ENCODE results near the gene SLC12A7.

DNA sequence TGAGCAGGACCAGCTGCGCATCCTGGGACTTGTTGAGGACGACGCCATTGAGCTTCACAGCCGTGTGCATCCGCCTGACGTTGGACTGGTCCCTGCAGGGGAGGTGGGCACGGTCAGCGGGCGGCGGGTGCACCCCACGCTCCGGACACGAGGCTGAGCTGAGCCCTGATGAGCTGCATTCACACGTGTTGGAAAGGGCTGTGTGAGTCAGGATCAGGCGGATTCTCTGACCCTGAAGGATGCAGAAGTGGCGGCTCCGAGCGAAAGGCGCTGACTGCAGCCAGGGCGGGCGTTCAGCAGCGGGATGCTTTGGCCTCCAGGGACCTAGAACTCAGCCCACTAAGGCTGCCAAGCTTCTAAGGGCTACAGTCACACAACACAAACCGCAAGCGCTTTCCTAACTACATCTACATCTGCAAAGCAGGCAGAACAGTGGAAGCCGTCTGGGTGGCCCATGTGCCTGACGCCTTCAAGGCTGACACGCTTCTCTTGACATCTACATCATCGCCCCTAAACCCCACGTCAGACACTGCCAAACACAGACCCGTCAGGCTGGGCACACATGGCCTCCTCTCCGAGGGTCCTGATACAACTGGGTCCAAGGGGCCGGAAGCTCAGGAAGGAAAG is 58.4 kb downstream of the SLC12A7 start:
- TF ChIP-seq POLR2AphosphoS5 (IDR thresholded peaks at IDR 0.05; ENCODE audit: low read depth, low read length) (no peak), POLR2A (IDR thresholded peaks at IDR 0.05; ENCODE audit: low read depth, low read length) (no peak)
